Activated gamma-delta T cell (primary cell): ENCODE data around the gene REXO1.

Source experiments
- DNase-seq: peaks from one replicate; lab custom pipeline; 2025; lab: John Stamatoyannopoulos, UW

REXO1 gene

DNA sequence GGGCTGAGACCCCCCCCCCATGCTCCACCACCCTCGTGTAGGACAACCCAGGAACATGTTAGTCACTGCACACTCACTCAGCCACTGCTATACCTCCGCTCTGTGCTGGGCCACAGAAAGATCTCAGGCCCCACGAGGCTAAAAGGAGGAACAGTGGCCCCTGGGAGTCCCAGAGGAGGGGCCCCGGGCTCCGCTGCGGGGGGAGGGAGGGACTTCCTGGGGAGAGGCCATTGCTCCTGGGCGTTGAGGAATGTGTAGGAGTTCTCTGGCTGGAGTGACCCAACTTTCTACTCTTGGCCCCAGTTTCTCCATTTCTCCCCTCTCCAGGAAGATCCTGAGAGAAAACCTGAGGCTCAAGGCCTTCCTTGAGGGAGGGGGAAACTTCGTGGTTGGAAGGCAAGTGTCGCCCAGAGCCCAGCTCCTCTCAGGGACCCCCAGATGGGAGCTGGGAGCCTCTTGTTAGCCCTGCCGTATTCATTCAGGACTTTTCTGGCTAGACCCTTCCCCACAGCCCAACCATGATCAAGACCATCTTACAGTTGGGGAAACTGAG lies 81.4 kb downstream of the REXO1 start:
- no peak for DNase-seq

DNA sequence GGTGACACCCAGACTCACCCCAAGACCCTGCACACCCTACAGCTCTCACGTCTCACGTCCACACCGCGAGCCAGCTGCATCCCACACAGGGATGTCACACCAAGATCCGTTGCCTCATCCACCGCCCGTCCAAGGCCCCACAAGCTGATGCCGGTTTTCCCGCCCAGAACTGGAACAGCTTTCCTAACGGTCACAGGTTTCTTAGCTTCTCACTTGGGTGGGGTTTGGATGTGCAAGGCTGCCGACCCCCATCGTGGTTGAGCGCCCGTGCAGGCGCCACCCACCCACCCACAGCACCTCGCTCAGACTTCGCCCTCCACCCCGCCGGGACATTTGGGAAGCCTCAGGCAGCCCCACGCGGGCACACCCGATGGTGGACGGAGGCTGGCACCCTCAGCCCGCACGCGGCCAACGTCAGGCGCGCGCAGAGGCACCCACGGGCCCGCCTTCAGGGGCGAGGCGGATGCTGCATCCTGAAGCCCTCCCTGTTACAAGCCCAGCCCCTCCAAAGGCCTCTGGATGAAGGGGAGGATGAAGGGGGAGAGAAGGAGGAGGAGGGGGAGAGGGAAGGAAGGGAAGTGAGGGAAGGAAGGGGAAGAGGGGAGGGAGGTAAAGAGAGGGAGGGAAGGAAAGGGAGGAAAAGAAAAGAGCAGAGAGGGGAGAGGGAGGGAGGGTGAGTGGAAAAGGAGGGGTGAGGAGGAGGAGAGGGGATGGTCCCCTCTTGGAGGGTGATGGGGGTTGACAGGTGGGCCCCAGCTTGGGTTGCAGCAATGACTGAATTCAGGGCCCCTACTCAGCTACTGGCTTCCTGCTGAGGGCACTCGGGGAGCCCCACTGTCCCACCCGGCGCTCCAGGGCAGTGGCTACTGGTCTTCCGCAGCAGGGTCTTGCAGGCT lies 82.1 kb downstream of the REXO1 start:
- no peak for DNase-seq
